GM12878 (cell line): Measurements from ENCODE around the gene COL25A1.

Experiments used
- CREB1 ChIP-seq: IDR thresholded peaks from 2 replicates; pipeline ENCODE4 v1.6.1; 2012; ENCODE audit warnings: low read depth, mild to moderate bottlenecking, inconsistent platforms
- EP300 ChIP-seq, 2 experiments: fragments of 150-350 bp in 1 of 2; IDR thresholded peaks; 2 replicates each; pipeline ENCODE4 v1.6.1; 2011 to 2012; ENCODE audit warnings: low read depth in 2 of 2, low read length in 2 of 2, borderline replicate concordance in 1 of 2, improper control_type of control experiment in 1 of 2, inconsistent platforms in 1 of 2; ENCODE audit not compliant: control insufficient read depth in 1 of 2
- TF ChIP-seq, protein P1 (sequence below), 3 experiments: IDR thresholded peaks in 2 of 3; conservative IDR thresholded peaks in 1 of 3; 2 replicates each; pipeline ENCODE4 v1.5.1; 2011; ENCODE audit warnings: low read depth in 3 of 3, low read length in 3 of 3, mild to moderate bottlenecking in 3 of 3, control low read depth in 2 of 3, moderate library complexity in 2 of 3, inconsistent platforms in 1 of 3, mixed read lengths in 1 of 3; ENCODE audit not compliant: control insufficient read depth in 2 of 3, insufficient read depth in 1 of 3; ENCODE audit errors: extremely low read depth in 1 of 3
- TF ChIP-seq, protein P2 (sequence below): IDR thresholded peaks from 2 replicates; pipeline ENCODE4 v1.6.1; 2012; ENCODE audit warnings: low read depth, low read length, improper control_type of control experiment

DNA sequence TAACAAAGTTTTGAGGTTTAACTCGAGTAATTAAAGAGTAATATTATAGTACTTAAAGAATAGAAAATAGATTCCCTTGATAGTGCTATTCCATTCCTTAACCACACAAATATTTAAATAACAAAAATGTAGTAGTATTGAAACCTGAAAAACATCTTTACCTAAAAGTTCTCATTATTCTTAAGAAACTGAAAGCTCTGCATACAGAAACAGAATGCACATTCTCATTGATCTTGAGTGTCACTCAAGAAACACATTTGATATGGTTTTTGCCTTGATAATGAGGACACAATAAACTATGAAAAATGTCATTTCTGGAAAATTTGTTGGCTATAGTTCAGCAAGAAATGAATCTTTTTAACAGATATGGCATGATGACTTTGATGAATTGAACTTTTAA is 268.5 kb downstream of the COL25A1 start:
- TF ChIP-seq, protein P1, sequence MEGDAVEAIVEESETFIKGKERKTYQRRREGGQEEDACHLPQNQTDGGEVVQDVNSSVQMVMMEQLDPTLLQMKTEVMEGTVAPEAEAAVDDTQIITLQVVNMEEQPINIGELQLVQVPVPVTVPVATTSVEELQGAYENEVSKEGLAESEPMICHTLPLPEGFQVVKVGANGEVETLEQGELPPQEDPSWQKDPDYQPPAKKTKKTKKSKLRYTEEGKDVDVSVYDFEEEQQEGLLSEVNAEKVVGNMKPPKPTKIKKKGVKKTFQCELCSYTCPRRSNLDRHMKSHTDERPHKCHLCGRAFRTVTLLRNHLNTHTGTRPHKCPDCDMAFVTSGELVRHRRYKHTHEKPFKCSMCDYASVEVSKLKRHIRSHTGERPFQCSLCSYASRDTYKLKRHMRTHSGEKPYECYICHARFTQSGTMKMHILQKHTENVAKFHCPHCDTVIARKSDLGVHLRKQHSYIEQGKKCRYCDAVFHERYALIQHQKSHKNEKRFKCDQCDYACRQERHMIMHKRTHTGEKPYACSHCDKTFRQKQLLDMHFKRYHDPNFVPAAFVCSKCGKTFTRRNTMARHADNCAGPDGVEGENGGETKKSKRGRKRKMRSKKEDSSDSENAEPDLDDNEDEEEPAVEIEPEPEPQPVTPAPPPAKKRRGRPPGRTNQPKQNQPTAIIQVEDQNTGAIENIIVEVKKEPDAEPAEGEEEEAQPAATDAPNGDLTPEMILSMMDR (IDR thresholded peaks at IDR 0.05 in 2 of 3, conservative IDR thresholded peaks at IDR 0.05 in 1 of 3; ENCODE audit: control insufficient read depth in 2 of 3, extremely low read depth in 1 of 3, insufficient read depth in 1 of 3, low read depth in 3 of 3, low read length in 3 of 3), result no peak
- TF ChIP-seq, protein P2, sequence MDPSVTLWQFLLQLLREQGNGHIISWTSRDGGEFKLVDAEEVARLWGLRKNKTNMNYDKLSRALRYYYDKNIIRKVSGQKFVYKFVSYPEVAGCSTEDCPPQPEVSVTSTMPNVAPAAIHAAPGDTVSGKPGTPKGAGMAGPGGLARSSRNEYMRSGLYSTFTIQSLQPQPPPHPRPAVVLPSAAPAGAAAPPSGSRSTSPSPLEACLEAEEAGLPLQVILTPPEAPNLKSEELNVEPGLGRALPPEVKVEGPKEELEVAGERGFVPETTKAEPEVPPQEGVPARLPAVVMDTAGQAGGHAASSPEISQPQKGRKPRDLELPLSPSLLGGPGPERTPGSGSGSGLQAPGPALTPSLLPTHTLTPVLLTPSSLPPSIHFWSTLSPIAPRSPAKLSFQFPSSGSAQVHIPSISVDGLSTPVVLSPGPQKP, result no peak
- TF ChIP-seq CREB1 (no peak), EP300 (IDR thresholded peaks at IDR 0.05; ENCODE audit: borderline replicate concordance in 1 of 2, control insufficient read depth in 1 of 2, low read depth in 2 of 2, low read length in 2 of 2) (no peak)
